Activated CD4-positive, alpha-beta memory T cell treated with anti-CD3 and anti-CD28 coated beads for 36 hours (primary cell): ENCODE data around the gene DNAAF2. TPM values are rescaled to one million over a fixed set of nuclear protein-coding genes. Genes with fewer than 3 reads are reported as not detected.
A peak's percentile ranks its signal among the peaks of the same experiment; 100 is the strongest.

Source experiments
- CTCF ChIA-PET: fragments of 350-600 bp; sonication (Branson Sonifier 250); formaldehyde crosslinking; loops from one replicate; lab custom pipeline; 2021; ENCODE audit warnings: antibody characterized with exemption, inconsistent platforms; lab: Charles Lee
- POLR2A ChIA-PET: fragments of 350-600 bp; sonication (Branson Sonifier 250); formaldehyde crosslinking; loops from one replicate; lab custom pipeline; 2021; ENCODE audit warnings: antibody characterized with exemption; lab: Charles Lee
- DNase-seq: peaks from one replicate; pipeline ENCODE4 v3.0.0-alpha.2; 2020
- H3K27ac Mint-ChIP-seq: one replicate; pipeline ENCODE4 v1.8.0; 2021; ENCODE audit warnings: mixed read lengths
- H3K27me3 Mint-ChIP-seq: one replicate; pipeline ENCODE4 v1.8.0; 2021; ENCODE audit warnings: mixed read lengths
- H3K36me3 Mint-ChIP-seq: one replicate; pipeline ENCODE4 v1.8.0; 2021; ENCODE audit warnings: mixed read lengths
- H3K4me1 Mint-ChIP-seq: one replicate; pipeline ENCODE4 v1.8.0; 2021; ENCODE audit warnings: low read depth, mixed read lengths
- H3K4me3 Mint-ChIP-seq: one replicate; pipeline ENCODE4 v1.8.0; 2021; ENCODE audit warnings: mild to moderate bottlenecking, mixed read lengths
- H3K9me3 Mint-ChIP-seq: one replicate; pipeline ENCODE4 v1.8.0; 2021; ENCODE audit warnings: mixed read lengths
- intact Hi-C: fragments of 100-400 bp; cut with micrococcal nuclease; formaldehyde crosslinking; loops from one replicate; pipeline ENCODE4 v1.15.1; 2023
- total RNA-seq, 2 experiments: library from RNA; stranded (reverse); gene quantifications; one replicate each; pipeline ENCODE4 v1.2.3, GENCODE V29; 2021

Gene DNAAF2
- total RNA-seq, 2 experiments from 2014 or later = 9.9 to 10.4 TPM

DNA sequence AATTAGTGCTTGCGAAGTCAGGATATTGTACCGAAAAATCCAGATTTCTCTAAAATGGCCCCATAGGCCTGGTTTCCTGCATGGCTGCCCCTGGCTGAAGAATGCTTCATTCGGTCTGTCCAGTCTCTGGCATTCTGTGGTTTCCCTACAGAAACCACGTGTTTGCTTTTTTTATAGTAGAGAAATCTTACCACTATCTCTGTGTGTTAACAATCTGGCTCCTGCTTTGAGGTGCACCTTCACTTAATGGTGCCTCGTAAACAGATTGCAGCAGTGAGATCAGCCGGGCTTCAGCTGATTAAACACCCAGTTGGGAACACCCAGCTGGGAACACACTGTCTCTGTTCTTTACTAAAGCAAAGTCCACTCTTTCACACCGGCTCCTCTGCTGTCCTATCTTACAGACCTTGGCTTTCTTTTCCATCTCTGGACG is 6.7 kb upstream of the DNAAF2 start:
- intact Hi-C loops = no loop called here
- ChIA-PET POLR2A (interaction anchor here (1.4 kb wide), 1 partner anchor 46 kb away, joined by 3 read pairs; the partner anchor contains the start of gene POLE2), CTCF (no interaction called here)
- Mint-ChIP-seq H3K9me3 (no peaks in the 10 kb centered on the region), H3K27me3 (no peaks in the 10 kb centered on the region), H3K4me3 (no peak overlapping the region), H3K36me3 (peaks cover 24% of the 10 kb centered on the region), H3K4me1 (peaks cover 39% of the 10 kb centered on the region), H3K27ac (peak overlapping the region; percentile 11)
- DNase-seq = no peak

DNA sequence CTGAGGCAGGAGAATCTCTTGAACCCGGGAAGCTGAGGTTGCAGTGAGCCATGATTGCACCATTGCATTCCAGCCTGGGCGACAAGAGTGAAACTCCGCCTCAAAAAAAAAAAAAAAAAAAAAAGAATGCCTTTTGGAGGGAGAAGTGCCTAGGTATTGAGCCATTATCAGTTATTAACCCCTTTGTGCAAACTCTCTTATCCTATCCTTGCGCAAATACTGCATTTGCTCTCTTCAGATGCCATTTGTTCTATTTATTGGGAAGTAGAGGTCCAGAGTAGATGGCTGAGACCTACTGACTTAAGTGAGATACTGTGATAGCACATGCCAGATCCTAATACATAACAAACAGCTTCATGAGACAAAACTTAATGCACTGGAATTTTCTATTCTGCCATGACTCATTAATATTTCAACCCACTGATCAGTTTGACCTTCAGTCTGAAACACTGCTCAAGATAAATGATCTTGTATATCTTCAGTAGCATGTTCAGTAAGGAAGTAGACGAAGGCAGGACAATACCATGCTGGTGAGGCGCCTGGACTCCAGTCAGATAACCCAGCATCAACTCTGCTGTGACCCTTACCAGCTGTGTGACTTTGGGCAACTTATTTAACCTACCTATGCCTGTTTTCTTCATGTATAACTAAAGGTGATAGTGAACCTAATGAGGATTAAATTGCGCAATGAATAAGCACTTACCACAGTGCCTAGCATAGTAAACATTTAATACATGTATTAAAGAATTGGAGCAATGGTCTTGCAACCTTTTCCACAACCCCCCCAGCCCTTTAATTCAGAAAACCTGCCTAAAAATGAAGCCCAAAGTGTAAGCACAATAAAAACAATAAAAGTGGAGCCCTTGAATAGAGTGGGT is 5.7 kb upstream of the DNAAF2 start:
- Mint-ChIP-seq H3K27ac (peak overlapping the region; percentile 32), H3K4me1 (peaks cover 46% of the 10 kb centered on the region), H3K36me3 (peaks cover 26% of the 10 kb centered on the region), H3K9me3 (no peaks in the 10 kb centered on the region), H3K4me3 (no peak overlapping the region), H3K27me3 (no peaks in the 10 kb centered on the region)
- intact Hi-C loops = no loop called here
- CTCF ChIA-PET = no interaction called here
- POLR2A ChIA-PET = interaction anchor here (1.4 kb wide), 1 partner anchor 47 kb away, joined by 3 read pairs; the partner anchor contains the start of gene POLE2
- no peak for DNase-seq

DNA sequence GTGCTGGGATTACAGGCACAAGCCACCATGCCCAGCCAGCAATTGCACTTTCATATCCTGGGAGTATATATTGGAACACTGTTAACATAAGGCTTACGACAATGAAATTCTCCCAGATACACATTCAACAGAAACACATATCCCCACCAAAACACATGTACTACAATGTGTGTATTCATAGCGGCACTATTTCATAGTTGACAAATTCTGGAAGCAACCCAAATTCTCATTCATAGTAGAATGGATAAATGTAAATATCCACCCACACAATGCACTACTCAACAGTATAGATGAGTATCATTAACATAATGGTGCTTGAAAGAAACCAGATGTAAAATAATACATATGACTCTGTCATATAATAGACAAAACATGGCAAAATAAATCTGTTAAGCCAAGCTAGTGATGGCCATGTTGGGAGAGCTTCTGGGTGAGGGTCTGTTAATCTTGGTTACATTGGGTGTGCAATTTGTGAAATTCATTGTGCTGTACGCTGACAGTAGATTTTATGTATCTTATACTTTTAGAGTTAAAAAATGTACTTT is 2.6 kb upstream of the DNAAF2 start:
- CTCF ChIA-PET = no interaction called here

DNA sequence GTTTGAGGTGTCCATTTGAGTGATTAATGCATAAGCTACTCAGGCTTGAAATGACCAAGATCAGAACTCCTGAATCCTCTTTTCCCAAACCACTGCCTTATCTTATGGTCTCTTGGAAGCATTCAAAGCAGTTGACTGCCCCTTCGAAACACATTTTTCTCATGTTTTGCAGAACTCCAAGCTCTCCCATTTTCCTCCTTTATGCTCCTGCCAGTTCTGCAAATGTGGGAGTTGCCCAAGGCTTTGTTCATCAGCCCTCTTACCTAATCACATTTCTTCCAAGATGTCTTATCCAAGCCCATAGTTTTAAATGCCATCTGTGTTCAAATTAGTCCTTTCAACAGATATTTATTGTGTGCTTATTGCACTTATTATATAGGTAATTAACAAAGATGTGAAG is 1.8 kb upstream of the DNAAF2 start:
- peak overlapping the region; percentile 92 for H3K27ac Mint-ChIP-seq
- POLR2A ChIA-PET = interaction anchor here (4.2 kb wide), 1 partner anchor 131 kb away, joined by 40 read pairs; the partner anchor contains the start of gene KLHDC2
- peak overlapping the region; percentile 27 for H3K4me3 Mint-ChIP-seq
- H3K27me3 Mint-ChIP-seq = no peaks in the 10 kb centered on the region
- H3K4me1 Mint-ChIP-seq = peaks cover 41% of the 10 kb centered on the region
- intact Hi-C loops = loop anchor here (10.0 kb wide), 1 partner anchor 368 kb away; no protein-coding TSS in a partner anchor
- CTCF ChIA-PET = no interaction called here
- peaks cover 39% of the 10 kb centered on the region for H3K36me3 Mint-ChIP-seq
- DNase-seq = no peak
- H3K9me3 Mint-ChIP-seq = no peaks in the 10 kb centered on the region

More for the DNA sequence above, 2.6 kb upstream of the DNAAF2 start:
- intact Hi-C loops = loop anchor here (10.0 kb wide), 1 partner anchor 367 kb away; no protein-coding TSS in a partner anchor
- Mint-ChIP-seq H3K4me3 (no peak overlapping the region), H3K4me1 (peaks cover 45% of the 10 kb centered on the region), H3K36me3 (peaks cover 37% of the 10 kb centered on the region), H3K27me3 (no peaks in the 10 kb centered on the region), H3K27ac (no peak overlapping the region), H3K9me3 (no peaks in the 10 kb centered on the region)
- POLR2A ChIA-PET = interaction anchor here (0.7 to 4.2 kb wide), 2 partner anchors 27 to 131 kb away, joined by 4 to 40 read pairs; partner anchors contain the start of gene KLHDC2
- no peak for DNase-seq

DNA sequence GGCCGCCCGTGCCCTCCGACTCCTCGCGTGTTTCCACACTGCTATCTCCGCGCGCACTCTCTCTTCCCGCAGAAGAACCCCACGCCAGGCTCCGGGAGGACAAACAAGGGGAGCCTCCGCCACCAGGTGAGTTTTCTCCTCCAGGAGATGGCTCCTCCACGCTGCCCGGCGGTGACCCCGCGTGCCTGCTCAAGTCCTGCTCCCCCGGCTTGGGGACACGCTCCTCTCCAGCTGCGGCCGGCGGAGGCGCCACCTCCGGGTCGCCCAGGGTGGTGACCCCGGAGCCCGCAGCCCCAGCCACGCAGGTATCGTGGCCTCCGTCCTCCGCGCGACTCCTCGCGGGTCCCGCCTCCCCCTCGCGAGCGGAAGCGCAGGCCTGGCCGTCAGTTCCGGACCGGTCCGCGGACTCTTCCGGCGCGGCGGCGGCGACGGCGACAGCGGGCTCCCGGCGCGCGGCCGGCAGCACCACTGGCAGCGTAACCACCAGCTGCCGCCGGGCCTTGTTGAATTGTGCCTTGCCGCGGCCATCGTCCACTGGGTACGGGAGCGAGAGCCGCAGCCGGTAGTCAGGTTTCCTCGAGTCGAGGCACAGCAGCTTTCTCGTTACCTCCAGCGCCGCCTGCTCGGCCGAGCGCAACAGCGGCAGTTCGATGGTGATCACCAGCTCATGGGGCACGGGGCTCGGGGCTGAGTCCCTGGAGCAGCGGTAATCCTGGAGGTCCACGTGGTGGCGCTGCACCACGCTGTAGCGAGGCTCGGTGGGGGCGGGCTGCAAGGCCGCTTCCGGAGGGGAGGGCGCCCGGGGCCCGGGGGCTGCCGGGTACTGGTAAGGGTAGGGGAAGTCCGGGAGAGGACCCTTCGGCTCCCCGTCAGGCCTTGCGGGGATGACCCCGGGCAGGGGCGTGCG is 1.2 kb downstream of the DNAAF2 start:
- Mint-ChIP-seq H3K27me3 (no peaks in the 10 kb centered on the region), H3K36me3 (peaks cover 36% of the 10 kb centered on the region), H3K4me3 (peak overlapping the region; percentile 91), H3K4me1 (peaks cover 42% of the 10 kb centered on the region), H3K9me3 (no peaks in the 10 kb centered on the region), H3K27ac (peak overlapping the region; percentile 95)
- ChIA-PET CTCF (interaction anchor here (0.6 to 5.6 kb wide), 29 partner anchors 11 to 687 kb away, joined by 3 to 100 read pairs (median 3); partner anchors contain the start of genes KLHDC2, LRR1, MGAT2 and NEMF), POLR2A (interaction anchor here (0.7 to 5.3 kb wide), 17 partner anchors 10 to 405 kb away, joined by 3 to 102 read pairs (median 5); partner anchors contain the start of genes KLHDC2, LRR1, MGAT2 and NEMF)
- intact Hi-C loops = loop anchor here (1.0 to 10.0 kb wide), 15 partner anchors 14 to 898 kb away; partner anchors contain the start of genes DMAC2L, L2HGDH, LRR1 and MAP4K5
- peak; percentile 97 for DNase-seq

DNA sequence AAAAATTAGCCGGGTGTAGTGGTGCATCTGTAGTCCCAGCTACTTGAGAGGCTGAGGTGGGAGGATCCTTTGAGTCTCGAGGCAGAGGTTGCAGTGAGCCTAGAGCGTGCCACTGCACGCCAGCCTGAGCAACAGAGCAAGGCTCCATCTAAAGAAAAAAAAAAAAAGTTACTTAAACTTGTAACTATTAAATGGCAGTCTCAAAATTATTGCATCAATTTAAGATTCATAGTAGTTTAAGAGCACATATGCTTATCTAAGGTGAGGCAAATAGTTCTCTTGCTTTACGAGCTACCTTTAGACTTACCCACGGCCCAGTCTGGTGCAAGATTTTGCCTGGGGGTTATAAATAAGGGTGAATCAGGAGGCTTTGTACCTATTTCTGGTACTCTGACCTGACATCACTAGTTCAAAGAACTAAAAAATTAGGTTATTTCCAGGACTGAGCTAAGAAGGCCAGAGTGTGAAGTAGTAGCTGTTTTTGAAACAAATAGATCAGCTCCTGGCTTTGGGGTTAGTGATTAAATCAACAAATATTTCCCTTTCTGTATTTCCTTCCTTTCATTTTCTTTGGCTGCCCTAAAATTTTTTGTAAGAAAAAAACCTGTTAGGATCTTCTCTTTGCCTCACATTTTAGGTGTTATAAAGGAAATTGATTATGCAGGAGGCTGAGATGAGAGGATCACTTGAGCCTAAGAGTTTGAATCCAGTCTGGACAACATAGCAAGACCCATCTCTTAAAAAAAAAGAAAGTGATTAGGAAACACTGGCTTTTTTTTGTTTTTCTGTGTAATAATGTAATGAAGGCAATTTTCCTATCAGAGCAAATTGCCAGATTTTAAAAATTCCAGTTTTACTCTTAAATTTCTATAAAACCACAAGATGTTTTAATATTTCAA is 10.9 kb downstream of the DNAAF2 start:
- H3K4me1 Mint-ChIP-seq = peaks cover 41% of the 10 kb centered on the region
- H3K27ac Mint-ChIP-seq = peak overlapping the region; percentile 86
- DNase-seq = peak; percentile 42
- CTCF ChIA-PET = interaction anchor here (0.9 to 7.1 kb wide), 6 partner anchors 9 to 238 kb away, joined by 3 to 100 read pairs (median 5); partner anchors contain the start of genes DNAAF2, NEMF and RPS29
- no peaks in the 10 kb centered on the region for H3K9me3 Mint-ChIP-seq
- peak overlapping the region; percentile 96 for H3K4me3 Mint-ChIP-seq
- no peaks in the 10 kb centered on the region for H3K27me3 Mint-ChIP-seq
- POLR2A ChIA-PET = interaction anchor here (0.6 to 2.4 kb wide), 8 partner anchors 9 to 274 kb away, joined by 3 to 21 read pairs (median 3); partner anchors contain the start of genes ARF6, DNAAF2 and LRR1
- intact Hi-C loops = loop anchor here (5.0 kb wide), 2 partner anchors 162 to 438 kb away; no protein-coding TSS in a partner anchor
- peaks cover 40% of the 10 kb centered on the region for H3K36me3 Mint-ChIP-seq

DNA sequence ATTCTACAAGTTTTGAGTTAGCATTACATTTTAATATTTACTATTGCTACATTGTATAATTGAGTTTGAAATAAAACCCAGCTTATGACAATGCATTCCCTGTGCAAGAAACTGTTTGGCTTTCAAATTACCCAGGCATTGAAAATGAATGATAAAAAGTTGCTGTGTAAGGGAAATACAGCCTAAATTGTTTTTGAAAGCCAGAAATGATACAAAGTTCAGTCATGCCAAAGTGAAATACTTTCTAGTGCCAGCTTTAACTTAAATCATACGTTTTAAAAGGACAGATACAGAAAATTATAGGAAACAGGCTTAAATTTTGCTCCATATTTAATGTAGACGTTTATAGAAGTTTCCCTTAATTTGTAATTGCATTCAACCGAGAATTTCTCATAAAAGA is 11.7 kb downstream of the DNAAF2 start:
- peak overlapping the region; percentile 96 for H3K4me3 Mint-ChIP-seq
- H3K9me3 Mint-ChIP-seq = no peaks in the 10 kb centered on the region
- peaks cover 38% of the 10 kb centered on the region for H3K4me1 Mint-ChIP-seq
- no peak for DNase-seq
- H3K36me3 Mint-ChIP-seq = peaks cover 47% of the 10 kb centered on the region
- peak overlapping the region; percentile 86 for H3K27ac Mint-ChIP-seq
- H3K27me3 Mint-ChIP-seq = no peaks in the 10 kb centered on the region
- CTCF ChIA-PET = interaction anchor here (1.3 to 7.1 kb wide), 5 partner anchors 10 to 238 kb away, joined by 3 to 100 read pairs (median 7); partner anchors contain the start of genes DNAAF2, NEMF and RPS29
- POLR2A ChIA-PET = interaction anchor here (0.8 to 2.4 kb wide), 4 partner anchors 10 to 240 kb away, joined by 3 to 21 read pairs (median 4); partner anchors contain the start of gene DNAAF2
- intact Hi-C loops = loop anchor here (5.0 kb wide), 2 partner anchors 161 to 439 kb away; no protein-coding TSS in a partner anchor

DNA sequence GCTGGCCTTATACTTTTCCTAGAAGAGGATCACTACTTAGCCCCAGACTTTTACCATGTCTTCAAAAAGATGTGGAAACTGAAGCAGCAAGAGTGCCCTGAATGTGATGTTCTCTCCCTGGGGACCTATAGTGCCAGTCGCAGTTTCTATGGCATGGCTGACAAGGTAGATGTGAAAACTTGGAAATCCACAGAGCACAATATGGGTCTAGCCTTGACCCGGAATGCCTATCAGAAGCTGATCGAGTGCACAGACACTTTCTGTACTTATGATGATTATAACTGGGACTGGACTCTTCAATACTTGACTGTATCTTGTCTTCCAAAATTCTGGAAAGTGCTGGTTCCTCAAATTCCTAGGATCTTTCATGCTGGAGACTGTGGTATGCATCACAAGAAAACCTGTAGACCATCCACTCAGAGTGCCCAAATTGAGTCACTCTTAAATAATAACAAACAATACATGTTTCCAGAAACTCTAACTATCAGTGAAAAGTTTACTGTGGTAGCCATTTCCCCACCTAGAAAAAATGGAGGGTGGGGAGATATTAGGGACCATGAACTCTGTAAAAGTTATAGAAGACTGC is 12.9 kb downstream of the DNAAF2 start:
- Mint-ChIP-seq H3K27ac (peak overlapping the region; percentile 96), H3K4me1 (peaks cover 42% of the 10 kb centered on the region), H3K36me3 (peaks cover 52% of the 10 kb centered on the region)

DNA sequence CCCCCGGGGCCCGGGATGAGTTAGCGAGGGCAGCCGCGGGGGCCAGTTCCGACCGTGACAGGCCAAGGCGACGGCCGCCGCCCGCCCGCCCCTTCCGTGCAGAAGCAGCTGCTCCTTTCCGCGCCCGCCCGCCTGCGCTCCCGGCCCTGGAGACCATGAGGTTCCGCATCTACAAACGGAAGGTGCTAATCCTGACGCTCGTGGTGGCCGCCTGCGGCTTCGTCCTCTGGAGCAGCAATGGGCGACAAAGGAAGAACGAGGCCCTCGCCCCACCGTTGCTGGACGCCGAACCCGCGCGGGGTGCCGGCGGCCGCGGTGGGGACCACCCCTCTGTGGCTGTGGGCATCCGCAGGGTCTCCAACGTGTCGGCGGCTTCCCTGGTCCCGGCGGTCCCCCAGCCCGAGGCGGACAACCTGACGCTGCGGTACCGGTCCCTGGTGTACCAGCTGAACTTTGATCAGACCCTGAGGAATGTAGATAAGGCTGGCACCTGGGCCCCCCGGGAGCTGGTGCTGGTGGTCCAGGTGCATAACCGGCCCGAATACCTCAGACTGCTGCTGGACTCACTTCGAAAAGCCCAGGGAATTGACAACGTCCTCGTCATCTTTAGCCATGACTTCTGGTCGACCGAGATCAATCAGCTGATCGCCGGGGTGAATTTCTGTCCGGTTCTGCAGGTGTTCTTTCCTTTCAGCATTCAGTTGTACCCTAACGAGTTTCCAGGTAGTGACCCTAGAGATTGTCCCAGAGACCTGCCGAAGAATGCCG is 13.7 kb downstream of the DNAAF2 start:
- intact Hi-C loops = loop anchor here (2.0 to 5.0 kb wide), 4 partner anchors 159 to 692 kb away; partner anchors contain the start of genes ARF6, DMAC2L and L2HGDH
- H3K36me3 Mint-ChIP-seq = peaks cover 51% of the 10 kb centered on the region
- DNase-seq = peak; percentile 75
- POLR2A ChIA-PET = interaction anchor here (0.8 to 3.5 kb wide), 17 partner anchors 9 to 495 kb away, joined by 3 to 102 read pairs (median 7); partner anchors contain the start of genes DNAAF2, KLHDC2, LRR1 and NEMF
- peaks cover 43% of the 10 kb centered on the region for H3K4me1 Mint-ChIP-seq
- peak overlapping the region; percentile 96 for H3K4me3 Mint-ChIP-seq
- CTCF ChIA-PET = interaction anchor here (0.6 to 7.1 kb wide), 8 partner anchors 12 to 241 kb away, joined by 3 to 100 read pairs (median 9); partner anchors contain the start of genes DNAAF2, KLHDC2, LRR1 and NEMF
- peak overlapping the region; percentile 96 for H3K27ac Mint-ChIP-seq
- no peaks in the 10 kb centered on the region for H3K27me3 Mint-ChIP-seq
- no peaks in the 10 kb centered on the region for H3K9me3 Mint-ChIP-seq

More for the DNA sequence above, 12.9 kb downstream of the DNAAF2 start:
- H3K27me3 Mint-ChIP-seq = no peaks in the 10 kb centered on the region
- intact Hi-C loops = loop anchor here (5.0 kb wide), 2 partner anchors 160 to 440 kb away; no protein-coding TSS in a partner anchor
- ChIA-PET CTCF (interaction anchor here (2.3 to 7.1 kb wide), 6 partner anchors 11 to 240 kb away, joined by 8 to 100 read pairs (median 12); partner anchors contain the start of genes DNAAF2, LRR1, NEMF and RPS29), POLR2A (interaction anchor here (0.8 to 3.5 kb wide), 8 partner anchors 11 to 378 kb away, joined by 3 to 102 read pairs (median 20); partner anchors contain the start of genes DNAAF2, KLHDC2, LRR1 and RPS29)
- DNase-seq = no peak
- no peaks in the 10 kb centered on the region for H3K9me3 Mint-ChIP-seq
- peak overlapping the region; percentile 96 for H3K4me3 Mint-ChIP-seq
